ENCODE measurements around the gene LRRC8E.
A peak's percentile ranks its signal among the peaks of the same experiment; 100 is the strongest.

Gene LRRC8E

GRCh38 chr19:7918615-7919421, 30.5 kb downstream of the LRRC8E start:
- FAIRE-seq (no peak), DNase-seq (ENCODE audit: low spot score) (no peak)

DNA sequence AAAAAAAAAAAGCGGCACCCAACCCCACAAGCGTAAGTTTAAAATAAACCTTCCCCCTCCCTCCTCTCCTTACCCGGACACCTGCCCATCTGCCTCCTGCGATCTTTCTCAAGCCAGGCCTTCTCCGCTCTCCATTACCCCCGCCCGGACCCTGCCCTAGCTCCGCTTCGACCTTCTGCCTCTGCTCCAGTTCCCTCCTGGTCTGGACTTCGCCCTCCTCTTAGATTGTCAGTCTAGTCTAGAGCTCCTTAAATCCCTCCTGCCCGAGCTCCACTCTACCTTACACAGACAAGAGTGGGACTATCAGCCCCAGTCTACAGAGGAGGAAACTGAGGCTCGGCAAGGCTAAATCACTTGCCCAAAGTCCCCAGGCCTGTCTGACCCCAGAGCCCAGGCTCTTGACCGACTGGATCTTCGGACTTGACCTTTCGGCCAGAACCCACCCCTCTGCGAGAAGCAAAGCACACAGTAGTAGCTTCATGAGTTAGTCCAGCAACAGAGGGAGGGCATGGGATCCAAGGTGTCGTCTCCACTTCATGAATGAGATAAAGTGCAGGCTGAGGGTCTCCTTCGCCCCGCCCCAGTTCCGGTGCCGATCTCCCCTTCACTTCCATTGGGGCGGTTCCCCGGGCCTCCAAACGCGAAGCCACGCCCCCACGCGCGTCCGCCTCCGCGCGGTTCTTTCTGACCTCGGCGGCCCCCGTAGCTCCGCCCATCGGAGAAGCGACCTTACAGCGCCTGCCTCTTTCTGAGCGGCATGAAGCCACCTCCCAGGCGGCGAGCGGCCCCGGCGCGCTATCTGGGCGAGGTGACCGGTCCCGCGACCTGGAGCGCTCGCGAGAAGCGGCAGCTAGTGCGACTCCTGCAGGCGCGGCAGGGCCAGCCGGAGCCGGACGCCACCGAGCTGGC, 31.6 kb downstream of the LRRC8E start, which contains the start of gene SNAPC2:
TSS of gene SNAPC2 (plus strand) at position 729 of the 909 bp plus-strand sequence. CDS start at position 758, 29 bp downstream.
- peak; percentile 44 for FAIRE-seq

GRCh38 chr19:7920519-7921301, 32.4 kb downstream of the LRRC8E start:
- DNase-seq (ENCODE audit: low spot score) (peak; percentile 90), FAIRE-seq (no peak)

More for the DNA sequence above, 31.6 kb downstream of the LRRC8E start, which contains the start of gene SNAPC2:
- peak; percentile 83 for DNase-seq (ENCODE audit: low spot score)

- FAIRE-seq: no peak
- no peak for DNase-seq (ENCODE audit: low spot score)
Observed at GRCh38 chr19:7921302-7921966, 33.1 kb downstream of the LRRC8E start.

DNA sequence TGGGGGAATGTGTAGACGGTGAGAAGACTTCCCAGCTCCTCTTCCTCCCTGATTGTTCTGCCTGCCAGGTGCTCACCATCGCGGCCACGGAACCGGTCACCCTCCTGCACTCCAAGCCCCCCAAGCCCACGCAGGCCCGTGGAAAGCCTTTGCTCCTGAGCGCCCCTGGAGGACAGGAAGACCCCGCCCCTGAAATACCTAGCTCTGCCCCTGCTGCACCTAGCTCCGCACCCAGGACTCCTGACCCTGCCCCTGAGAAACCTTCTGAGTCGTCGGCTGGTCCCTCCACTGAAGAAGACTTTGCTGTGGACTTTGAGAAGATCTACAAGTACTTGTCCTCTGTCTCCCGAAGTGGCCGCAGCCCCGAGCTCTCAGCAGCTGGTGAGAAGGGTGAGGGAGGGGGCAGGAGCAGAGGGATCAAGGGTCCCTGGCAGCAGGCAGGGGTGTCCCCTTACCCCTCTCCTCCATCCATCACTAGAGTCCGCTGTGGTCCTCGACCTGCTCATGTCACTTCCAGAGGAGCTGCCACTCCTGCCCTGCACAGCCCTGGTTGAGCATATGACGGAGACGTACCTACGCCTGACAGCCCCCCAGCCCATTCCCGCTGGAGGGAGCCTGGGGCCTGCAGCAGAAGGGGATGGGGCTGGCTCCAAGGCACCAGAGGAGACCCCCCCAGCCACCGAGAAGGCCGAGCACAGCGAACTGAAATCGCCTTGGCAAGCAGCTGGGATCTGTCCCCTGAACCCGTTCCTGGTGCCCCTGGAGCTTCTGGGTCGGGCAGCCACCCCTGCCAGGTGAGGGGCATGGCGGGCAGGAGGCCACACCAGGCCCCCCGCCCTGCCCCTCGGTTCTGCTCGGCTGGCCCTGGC, 33.9 kb downstream of the LRRC8E start:
- DNase-seq (ENCODE audit: low spot score) (no peak), FAIRE-seq (no peak)

- no peak for FAIRE-seq
- DNase-seq (ENCODE audit: low spot score): no peak
Observed at GRCh38 chr19:7922836-7923195, 34.5 kb downstream of the LRRC8E start.

DNA sequence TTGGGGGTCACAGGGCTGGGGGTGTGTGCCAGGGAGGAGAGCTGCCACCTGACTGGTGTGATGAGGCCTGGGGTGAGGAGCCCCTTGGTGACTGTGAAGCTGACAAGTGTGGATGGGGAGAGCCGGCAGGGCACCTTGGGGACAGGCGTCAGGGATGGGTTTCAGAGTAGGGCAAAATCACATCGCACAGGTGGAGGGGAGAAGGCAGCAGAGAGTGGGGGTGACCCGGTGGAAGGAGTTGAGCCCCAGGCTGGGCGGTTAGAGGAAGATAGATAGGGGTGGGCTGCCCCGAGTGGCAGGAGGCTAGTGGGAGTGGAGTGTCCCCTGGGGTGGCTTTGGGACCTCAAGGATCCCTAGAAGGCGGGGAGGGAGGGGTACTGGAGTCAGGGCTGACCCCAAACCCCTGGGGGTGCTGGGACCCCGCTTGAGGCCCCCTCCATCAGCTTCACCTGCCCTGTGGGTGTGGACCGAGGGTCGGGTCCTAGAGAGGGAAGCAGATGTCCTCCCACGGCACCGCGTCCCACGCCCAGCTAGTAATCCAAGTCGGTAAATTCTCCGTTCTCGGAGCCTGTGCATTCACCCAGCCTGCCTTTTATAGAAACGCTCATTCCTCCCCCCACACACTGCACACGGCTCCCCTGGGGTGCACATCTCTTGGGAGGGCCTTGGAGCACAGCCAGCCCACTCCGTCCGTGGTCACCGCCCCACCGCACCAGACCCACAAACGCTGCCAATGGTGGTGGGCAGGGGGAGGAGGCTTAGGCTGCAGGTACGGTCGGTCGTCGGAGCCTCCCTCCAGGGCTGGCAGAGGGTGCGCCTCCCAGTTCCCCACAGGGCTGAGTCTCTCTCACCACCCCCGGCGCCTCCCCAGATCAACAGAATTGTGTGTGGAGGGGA, 35.2 kb downstream of the LRRC8E start:
- FAIRE-seq (no peak), DNase-seq (ENCODE audit: low spot score) (no peak)

DNA sequence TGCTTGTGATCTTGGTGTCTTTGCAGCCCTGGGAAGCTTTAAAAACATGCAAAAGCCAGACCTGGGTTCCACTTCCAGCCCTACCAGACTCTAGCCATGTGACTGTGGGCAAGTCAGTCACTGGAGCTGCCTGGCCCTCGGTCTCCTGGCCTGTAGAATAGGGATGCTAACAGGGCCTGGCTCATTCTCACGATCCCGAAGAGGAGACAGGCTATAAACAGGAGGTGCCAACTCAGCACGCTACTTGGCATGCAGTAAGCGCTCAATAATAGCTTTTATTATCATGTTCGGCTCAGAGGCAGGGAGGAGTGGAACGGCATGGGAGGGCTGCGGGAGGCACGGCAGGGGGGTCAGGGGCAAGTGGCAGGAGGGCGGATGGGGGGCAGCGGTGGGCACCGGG, 35.9 kb downstream of the LRRC8E start:
- DNase-seq (ENCODE audit: low spot score) (no peak), FAIRE-seq (no peak)

- DNase-seq (ENCODE audit: low spot score): no peak
- no peak for FAIRE-seq
Observed at GRCh38 chr19:7924651-7925170, 36.4 kb downstream of the LRRC8E start.

DNA sequence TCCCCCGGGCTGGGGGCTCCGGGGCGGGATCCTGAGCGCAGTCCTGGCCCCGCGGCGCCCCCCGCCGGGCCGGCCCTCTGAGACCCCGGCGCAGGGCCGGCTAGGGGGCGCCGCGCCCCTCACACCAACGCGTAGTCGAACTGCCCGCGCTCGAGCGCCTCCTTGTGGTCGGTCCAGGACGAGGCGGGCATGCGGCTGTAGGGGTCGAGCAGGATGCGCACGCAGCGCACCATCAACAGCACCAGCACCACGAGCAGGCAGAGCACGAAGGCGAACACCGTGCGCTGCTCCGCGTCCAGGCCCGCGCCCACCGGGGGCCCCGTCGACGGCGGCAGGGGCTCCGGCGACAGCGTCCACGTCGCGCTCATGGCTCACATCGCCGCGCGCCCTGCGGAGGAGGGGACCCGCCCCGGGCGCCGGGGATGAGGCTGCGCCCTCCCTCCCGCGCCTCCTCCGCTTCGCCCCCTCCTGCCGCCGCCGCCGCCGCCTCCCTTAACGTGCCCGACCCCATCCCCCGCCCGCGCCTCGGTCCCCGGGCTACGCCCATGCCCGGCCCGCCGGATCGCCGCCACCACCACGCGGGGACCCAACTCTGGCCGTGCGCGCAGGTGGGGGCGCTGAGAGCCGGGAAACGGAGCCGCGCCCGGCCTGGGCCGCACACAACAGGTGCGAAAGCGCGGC, 37.0 kb downstream of the LRRC8E start:
- peak; percentile 56 for DNase-seq (ENCODE audit: low spot score)
- FAIRE-seq: no peak

DNA sequence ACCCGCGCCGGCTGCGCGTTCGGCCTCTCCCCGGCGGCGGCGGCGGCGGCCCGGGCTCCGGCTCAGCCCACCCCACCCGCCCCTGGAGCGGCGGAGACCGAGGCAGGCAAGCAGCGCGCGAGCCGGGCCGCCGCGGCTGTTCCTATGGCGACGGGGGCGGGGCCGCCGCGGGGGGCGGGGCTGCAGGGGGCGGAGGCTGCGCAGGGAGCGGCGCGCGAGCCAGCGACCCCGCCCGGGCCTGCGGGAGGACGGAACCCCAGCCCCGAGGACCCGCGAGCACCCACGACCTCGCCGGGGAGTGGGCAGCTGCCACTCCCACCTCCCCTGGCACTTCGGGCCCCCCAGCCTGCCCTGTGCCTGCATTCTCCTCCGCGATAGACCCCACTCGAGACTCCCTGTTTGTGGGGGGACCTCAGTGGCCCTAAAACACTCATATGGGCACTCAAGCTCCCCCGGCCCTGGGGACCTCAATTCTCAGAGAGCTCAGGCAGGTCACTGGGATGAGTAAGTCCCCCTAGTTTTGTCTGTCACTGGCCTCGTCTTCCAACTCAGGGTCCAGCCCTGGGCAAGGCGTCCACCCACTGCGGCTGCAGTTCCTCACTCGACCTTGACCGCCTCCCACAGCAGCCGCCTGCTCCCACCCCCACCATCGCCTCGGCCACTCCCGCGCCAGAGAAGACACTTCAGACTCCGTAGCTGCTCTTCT, 37.9 kb downstream of the LRRC8E start, which contains the start of gene CTXN1:
TSS of gene CTXN1 (minus strand) at position 115 of the 706 bp plus-strand sequence. CDS start 597 bp downstream, outside the sequence.
- DNase-seq (ENCODE audit: low spot score) (peak; percentile 32), FAIRE-seq (no peak)

DNA sequence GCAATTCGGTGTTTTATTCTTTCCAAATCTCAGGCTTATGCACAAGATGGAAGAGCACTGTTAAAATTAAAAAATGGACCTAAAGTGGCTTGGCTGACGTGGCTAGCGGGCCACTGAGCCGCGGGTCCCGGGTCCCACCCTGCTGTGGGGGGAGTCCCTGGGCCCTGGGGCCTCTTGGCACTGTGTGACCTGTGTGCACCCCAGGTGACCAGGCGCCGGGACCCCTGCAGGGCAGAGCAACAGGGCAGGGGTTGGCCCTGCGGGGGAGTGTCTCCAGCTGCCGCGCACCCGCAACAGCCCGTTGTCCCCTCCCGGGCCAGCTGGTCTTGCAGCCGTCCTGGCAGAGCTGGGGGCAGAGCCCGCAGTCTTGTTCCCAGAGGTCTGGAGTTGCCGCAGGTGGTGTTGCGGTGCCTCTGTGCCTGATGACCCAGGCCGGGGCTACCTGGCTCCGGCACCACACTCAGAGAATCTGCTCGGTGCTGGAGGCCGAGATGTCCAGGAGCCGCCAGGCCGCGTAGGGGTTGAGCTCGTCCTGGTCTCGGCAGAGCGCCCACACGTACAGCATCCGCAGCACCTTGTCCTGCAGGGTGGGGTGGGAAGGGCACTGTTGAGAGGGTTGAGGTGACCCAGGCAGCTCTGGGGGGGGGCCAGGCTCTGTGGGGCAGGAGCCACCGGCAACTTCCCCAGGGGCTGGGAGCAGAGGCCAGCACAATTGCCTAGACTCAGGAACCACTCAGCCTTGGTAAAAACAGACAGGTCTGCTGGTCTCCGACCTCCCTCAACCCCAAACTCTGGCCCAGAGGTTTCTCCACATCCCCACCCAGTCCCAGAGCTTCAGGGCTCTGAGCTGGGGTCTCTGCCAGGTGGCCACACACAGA, 38.7 kb downstream of the LRRC8E start:
- FAIRE-seq (no peak), DNase-seq (ENCODE audit: low spot score) (no peak)

DNA sequence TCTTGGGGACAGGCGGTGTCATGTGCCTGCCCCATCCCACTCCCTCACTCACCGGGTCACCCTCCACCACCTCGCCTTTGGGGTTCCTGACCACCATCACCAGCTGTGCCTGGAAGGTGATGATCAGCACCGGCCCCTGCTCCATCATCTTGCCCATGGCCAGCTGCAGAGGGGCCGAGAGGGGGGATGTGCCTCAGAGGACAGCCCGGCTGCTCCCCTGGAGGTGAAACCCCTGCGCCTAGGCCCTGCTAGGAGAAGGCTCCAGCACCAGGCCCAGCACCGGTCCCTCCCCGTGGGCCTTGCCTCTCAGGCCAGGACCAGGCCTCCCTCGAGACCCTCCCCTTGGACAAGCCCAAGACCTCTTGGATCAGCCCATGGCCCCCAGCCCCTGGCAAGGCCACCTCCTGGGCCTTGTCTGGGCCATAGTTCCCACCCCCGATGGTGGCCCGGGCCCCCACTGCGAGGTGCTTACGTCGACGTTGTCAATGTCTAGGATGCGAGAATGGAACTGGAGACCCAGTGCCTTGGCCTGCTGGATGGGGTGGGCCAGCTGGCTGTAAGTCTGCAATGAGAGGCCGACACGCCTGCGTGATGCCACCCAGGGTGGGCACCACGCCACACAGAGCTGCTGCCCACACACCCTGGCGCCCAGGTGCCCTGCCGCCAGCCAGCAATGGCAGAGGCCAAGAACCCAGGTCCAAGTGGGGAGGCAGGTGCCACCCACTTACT, 39.5 kb downstream of the LRRC8E start:
- DNase-seq (ENCODE audit: low spot score) (no peak), FAIRE-seq (no peak)

- FAIRE-seq (no peak), DNase-seq (ENCODE audit: low spot score) (no peak)
Observed at GRCh38 chr19:7928334-7928706, 40.0 kb downstream of the LRRC8E start.

Data from RCC 7860 (cell line).